C4-2B (cell line): Measurements from ENCODE around the gene PLGRKT.

Experiments
- H3K27ac ChIP-seq: fragments of 450-650 bp; 2 replicates; pipeline ENCODE4 v1.5.1; 2017
- CTCF ChIP-seq: fragments of 450-650 bp; conservative IDR thresholded peaks from 2 replicates; pipeline ENCODE4 v1.5.1; 2017; ENCODE audit warnings: mild to moderate bottlenecking
- ZFX ChIP-seq: fragments of 450-650 bp; IDR thresholded peaks from 2 replicates; pipeline ENCODE4 v1.6.1; 2017

PLGRKT gene

DNA sequence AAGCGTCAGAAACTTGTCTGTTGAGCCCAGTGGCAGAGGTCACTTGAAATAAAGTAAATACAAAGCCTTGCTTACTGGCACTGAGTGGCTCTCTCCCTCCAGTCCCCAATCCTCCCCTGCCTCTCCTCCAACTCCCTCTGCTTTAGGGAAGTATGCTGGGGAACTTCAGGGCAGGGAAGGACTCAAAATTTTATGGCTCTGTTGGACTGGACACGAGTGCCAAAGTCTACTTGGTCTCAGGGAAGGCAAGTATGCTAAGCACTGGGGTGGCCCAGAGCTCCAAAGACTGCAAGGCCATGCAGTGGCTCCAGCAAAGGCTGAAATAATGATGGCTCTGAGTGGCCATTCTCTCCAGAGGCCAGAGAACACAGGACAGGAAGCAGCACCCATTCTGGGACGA lies 9.6 kb downstream of the PLGRKT start:
- H3K27ac ChIP-seq, result no peak overlapping the region

DNA sequence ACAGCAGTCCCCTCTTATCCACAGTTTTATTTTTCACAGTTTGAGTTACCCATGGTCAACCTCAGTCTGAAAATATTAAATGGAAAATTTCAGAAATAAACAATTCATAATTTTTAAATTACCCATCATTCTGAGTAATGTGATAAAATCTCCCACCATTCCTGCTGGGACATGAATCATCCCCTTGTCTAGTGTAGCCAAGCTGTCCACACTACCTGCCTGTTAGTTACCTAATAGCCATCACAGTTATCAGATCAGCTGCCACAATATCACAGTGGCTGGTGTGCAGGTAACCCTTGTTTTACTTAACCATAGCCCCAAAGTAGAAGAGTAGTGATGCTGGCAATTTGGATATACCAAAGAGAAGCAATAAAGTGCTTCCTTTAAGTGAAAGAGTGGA lies 10.7 kb downstream of the PLGRKT start:
- no peak for TF ChIP-seq ZFX
- TF ChIP-seq CTCF, result no peak

More for the DNA sequence above, 9.6 kb downstream of the PLGRKT start:
- TF ChIP-seq CTCF, result no peak

DNA sequence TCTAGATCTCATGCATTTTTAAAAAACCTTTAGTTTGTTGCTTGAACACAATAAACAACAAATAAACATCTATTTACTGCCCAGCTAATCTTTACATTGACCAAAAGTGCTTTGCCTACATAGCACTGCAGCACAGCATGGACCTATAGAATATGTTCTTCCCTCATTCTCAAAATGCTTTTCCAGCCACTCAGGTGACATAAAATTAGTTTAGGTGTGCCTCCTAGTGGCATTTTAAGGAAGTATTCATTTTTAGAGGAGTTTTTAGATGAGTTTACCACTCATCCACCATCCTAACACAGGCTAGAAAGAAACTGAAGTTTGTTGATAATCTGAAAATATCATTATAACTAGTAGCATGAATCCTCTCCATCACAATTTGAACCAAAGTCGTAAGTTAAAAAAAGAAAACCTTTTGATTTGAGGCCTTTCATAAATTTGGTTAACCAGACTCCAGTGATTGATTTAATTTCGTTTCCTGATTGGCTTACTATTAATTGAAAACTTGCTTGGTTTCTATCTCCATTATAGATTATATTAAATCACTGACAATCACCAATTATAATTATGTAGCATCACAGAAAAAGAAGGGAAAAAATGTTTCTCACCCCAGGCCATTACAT lies 12.6 kb downstream of the PLGRKT start:
- TF ChIP-seq ZFX, result no peak
- peak; percentile 78 for TF ChIP-seq CTCF
- H3K27ac ChIP-seq, result no peak overlapping the region

More for the DNA sequence above, 10.7 kb downstream of the PLGRKT start:
- no peak overlapping the region for H3K27ac ChIP-seq

- no peak overlapping the region for H3K27ac ChIP-seq
- TF ChIP-seq ZFX (no peak), CTCF (no peak)
These were observed 15.4 kb downstream of the PLGRKT start for GRCh38 chr9:5422276-5422675.

GRCh38 chr9:5421163-5421562 lies 16.6 kb downstream of the PLGRKT start:
- no peak overlapping the region for H3K27ac ChIP-seq
- no peak for TF ChIP-seq ZFX
- TF ChIP-seq CTCF, result no peak

DNA sequence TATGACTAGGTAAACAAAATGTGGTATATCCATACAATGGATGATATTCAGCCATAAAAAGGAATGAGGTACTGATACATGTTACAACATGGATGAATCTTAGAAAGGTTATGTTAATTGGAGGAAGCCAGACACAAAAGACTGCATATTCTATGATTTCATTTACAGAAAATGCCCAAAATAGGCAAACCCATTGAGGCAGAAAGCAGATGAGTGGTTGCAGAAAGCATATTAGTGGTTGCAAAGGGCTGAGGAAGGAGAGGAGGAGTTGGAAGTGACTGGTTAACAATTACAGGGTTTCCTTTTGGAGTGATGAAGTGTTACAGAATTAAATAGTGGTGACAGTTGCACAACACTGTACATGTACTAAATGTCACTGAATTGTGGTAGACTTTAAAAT lies 17.7 kb downstream of the PLGRKT start:
- H3K27ac ChIP-seq, result no peak overlapping the region
- TF ChIP-seq CTCF (no peak), ZFX (no peak)

DNA sequence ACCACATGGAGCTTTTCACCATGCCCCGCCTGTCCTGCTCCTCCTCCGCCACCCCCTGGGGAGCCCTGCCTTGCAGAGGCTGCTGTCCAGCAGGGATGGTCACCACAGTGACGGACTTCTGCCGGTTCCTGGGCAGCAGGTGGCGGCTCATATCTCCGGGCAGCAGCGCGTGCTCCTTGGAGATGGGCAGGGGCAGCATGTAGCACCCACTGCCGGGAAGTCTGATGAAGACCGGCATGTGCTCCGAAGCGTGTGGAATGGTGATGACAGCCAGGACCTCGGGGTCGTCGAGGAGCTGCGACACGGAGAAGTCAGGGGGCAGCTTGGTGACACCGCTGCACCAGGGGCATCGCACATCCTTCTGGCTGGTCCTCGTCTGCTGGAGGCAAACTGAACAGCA lies 19.2 kb downstream of the PLGRKT start:
- no peak for TF ChIP-seq CTCF
- TF ChIP-seq ZFX, result no peak
- no peak overlapping the region for H3K27ac ChIP-seq
